Activated CD4-positive, alpha-beta T cell treated with anti-CD3 and anti-CD28 coated beads, Interleukin-2, amount 10 ng/mL, durations not matched to agents 7 days and 5 days (primary cell): ENCODE data around the gene BCL11B. TPM values are rescaled to one million over a fixed set of nuclear protein-coding genes. Genes with fewer than 3 reads are reported as not detected.
A peak's percentile ranks its signal among the peaks of the same experiment; 100 is the strongest.
"Not testable (repeated sequence)": the region's sequence is repeated elsewhere in the genome, so short reads cannot be mapped to it uniquely, and the experiment has no call there.

Experiments used
- CTCF ChIA-PET: fragments of 350-600 bp; sonication (Branson Sonifier 250); formaldehyde crosslinking; loops from one replicate; lab custom pipeline; 2021; ENCODE audit warnings: antibody characterized with exemption; lab: Charles Lee
- POLR2A ChIA-PET: fragments of 350-600 bp; sonication (Branson Sonifier 250); formaldehyde crosslinking; loops from one replicate; lab custom pipeline; 2021; ENCODE audit warnings: antibody characterized with exemption; lab: Charles Lee
- DNase-seq: peaks from one replicate; pipeline ENCODE4 v3.0.0-alpha.2; 2020
- H3K27ac Mint-ChIP-seq: one replicate; pipeline ENCODE4 v1.8.0; 2021; ENCODE audit warnings: mild to moderate bottlenecking, moderate library complexity, mixed read lengths
- H3K27me3 Mint-ChIP-seq: one replicate; pipeline ENCODE4 v1.8.0; 2021; ENCODE audit warnings: mixed read lengths
- H3K36me3 Mint-ChIP-seq: one replicate; pipeline ENCODE4 v1.8.0; 2021; ENCODE audit warnings: low read depth, mixed read lengths
- H3K4me1 Mint-ChIP-seq: one replicate; pipeline ENCODE4 v1.8.0; 2021; ENCODE audit warnings: mixed read lengths
- H3K4me3 Mint-ChIP-seq: one replicate; pipeline ENCODE4 v1.8.0; 2021; ENCODE audit warnings: mild to moderate bottlenecking, moderate library complexity, mixed read lengths
- H3K9me3 Mint-ChIP-seq: one replicate; pipeline ENCODE4 v1.8.0; 2021; ENCODE audit warnings: mixed read lengths
- total RNA-seq, 2 experiments: library from RNA; stranded (reverse); gene quantifications; one replicate each; pipeline ENCODE4 v1.2.3, GENCODE V29; 2021

Gene BCL11B
- total RNA-seq, 2 experiments from 2014 or later: 115 to 116 TPM

- peaks cover 97% of the 10 kb centered on the region for H3K4me1 Mint-ChIP-seq
- ChIA-PET CTCF (interaction anchor here (1.9 kb wide), 1 partner anchor 8 kb away, joined by 5 read pairs; no protein-coding TSS in a partner anchor), POLR2A (no interaction called here)
- peak overlapping the region; percentile 67 for H3K4me3 Mint-ChIP-seq
- peaks cover 73% of the 10 kb centered on the region for H3K36me3 Mint-ChIP-seq
- H3K27me3 Mint-ChIP-seq: no peaks in the 10 kb centered on the region
- H3K9me3 Mint-ChIP-seq: no peaks in the 10 kb centered on the region
- peak overlapping the region; percentile 95 for H3K27ac Mint-ChIP-seq
- DNase-seq: no peak
Observed at GRCh38 chr14:99194136-99194535, 77.9 kb downstream of the BCL11B start.

GRCh38 chr14:99192830-99193229 lies 79.2 kb downstream of the BCL11B start:
- Mint-ChIP-seq H3K4me3 (peak overlapping the region; percentile 67), H3K9me3 (no peaks in the 10 kb centered on the region), H3K4me1 (peaks cover 94% of the 10 kb centered on the region), H3K36me3 (peaks cover 68% of the 10 kb centered on the region), H3K27ac (peak overlapping the region; percentile 95), H3K27me3 (no peaks in the 10 kb centered on the region)
- ChIA-PET CTCF (interaction anchor here (1.3 to 1.5 kb wide), 2 partner anchors 21 to 74 kb away, joined by 3 to 4 read pairs; no protein-coding TSS in a partner anchor), POLR2A (no interaction called here)
- no peak for DNase-seq

- H3K4me3 Mint-ChIP-seq: peak overlapping the region; percentile 67
- ChIA-PET POLR2A (interaction anchor here (0.6 kb wide), 1 partner anchor 9 kb away, joined by 4 read pairs; no protein-coding TSS in a partner anchor), CTCF (interaction anchor here (0.7 to 1.5 kb wide), 4 partner anchors 11 to 1056 kb away, joined by 3 to 4 read pairs (median 3); no protein-coding TSS in a partner anchor)
- H3K36me3 Mint-ChIP-seq: peaks cover 66% of the 10 kb centered on the region
- peak overlapping the region; percentile 95 for H3K27ac Mint-ChIP-seq
- no peaks in the 10 kb centered on the region for H3K27me3 Mint-ChIP-seq
- DNase-seq: peak; percentile 47
- peaks cover 94% of the 10 kb centered on the region for H3K4me1 Mint-ChIP-seq
- no peaks in the 10 kb centered on the region for H3K9me3 Mint-ChIP-seq
Observed at GRCh38 chr14:99192028-99192621, 79.9 kb downstream of the BCL11B start.

- peak overlapping the region; percentile 95 for H3K27ac Mint-ChIP-seq
- peaks cover 94% of the 10 kb centered on the region for H3K4me1 Mint-ChIP-seq
- no peaks in the 10 kb centered on the region for H3K9me3 Mint-ChIP-seq
- H3K4me3 Mint-ChIP-seq: peak overlapping the region; percentile 67
- no peaks in the 10 kb centered on the region for H3K27me3 Mint-ChIP-seq
- POLR2A ChIA-PET: interaction anchor here (0.6 kb wide), 1 partner anchor 9 kb away, joined by 4 read pairs; no protein-coding TSS in a partner anchor
- CTCF ChIA-PET: interaction anchor here (0.7 to 1.5 kb wide), 3 partner anchors 11 to 1055 kb away, joined by 3 to 4 read pairs (median 3); no protein-coding TSS in a partner anchor
- DNase-seq: peak; percentile 55
- peaks cover 65% of the 10 kb centered on the region for H3K36me3 Mint-ChIP-seq
Observed at GRCh38 chr14:99191395-99192027, 80.5 kb downstream of the BCL11B start.

- H3K9me3 Mint-ChIP-seq: no peaks in the 10 kb centered on the region
- peak overlapping the region; percentile 67 for H3K4me3 Mint-ChIP-seq
- H3K27me3 Mint-ChIP-seq: no peaks in the 10 kb centered on the region
- peak overlapping the region; percentile 95 for H3K27ac Mint-ChIP-seq
- peaks cover 65% of the 10 kb centered on the region for H3K36me3 Mint-ChIP-seq
- ChIA-PET POLR2A (no interaction called here), CTCF (interaction anchor here (0.7 to 1.5 kb wide), 4 partner anchors 11 to 1055 kb away, joined by 3 to 4 read pairs (median 3); no protein-coding TSS in a partner anchor)
- peak; percentile 62 for DNase-seq
- peaks cover 94% of the 10 kb centered on the region for H3K4me1 Mint-ChIP-seq
Observed at GRCh38 chr14:99190696-99191394, 81.2 kb downstream of the BCL11B start.

GRCh38 chr14:99189201-99189801 lies 82.7 kb downstream of the BCL11B start:
- peaks cover 94% of the 10 kb centered on the region for H3K4me1 Mint-ChIP-seq
- no peaks in the 10 kb centered on the region for H3K9me3 Mint-ChIP-seq
- DNase-seq: peak; percentile 79
- H3K36me3 Mint-ChIP-seq: peaks cover 61% of the 10 kb centered on the region
- H3K27me3 Mint-ChIP-seq: no peaks in the 10 kb centered on the region
- peak overlapping the region; percentile 81 for H3K4me3 Mint-ChIP-seq
- ChIA-PET POLR2A (interaction anchor here (0.9 to 1.1 kb wide), 3 partner anchors 19 to 80 kb away, joined by 3 to 4 read pairs (median 3); no protein-coding TSS in a partner anchor), CTCF (interaction anchor here (0.8 to 3.3 kb wide), 16 partner anchors 9 to 83 kb away, joined by 3 to 18 read pairs (median 4); partner anchors contain the start of gene BCL11B)
- peak overlapping the region; percentile 95 for H3K27ac Mint-ChIP-seq

- no peak for DNase-seq
- no peaks in the 10 kb centered on the region for H3K9me3 Mint-ChIP-seq
- H3K27me3 Mint-ChIP-seq: no peaks in the 10 kb centered on the region
- H3K4me1 Mint-ChIP-seq: peaks cover 94% of the 10 kb centered on the region
- ChIA-PET POLR2A (interaction anchor here (0.6 to 1.1 kb wide), 4 partner anchors 20 to 80 kb away, joined by 3 to 5 read pairs (median 4); no protein-coding TSS in a partner anchor), CTCF (interaction anchor here (0.8 to 3.3 kb wide), 18 partner anchors 9 to 270 kb away, joined by 3 to 18 read pairs (median 4); partner anchors contain the start of gene BCL11B)
- peak overlapping the region; percentile 81 for H3K4me3 Mint-ChIP-seq
- peaks cover 62% of the 10 kb centered on the region for H3K36me3 Mint-ChIP-seq
- peak overlapping the region; percentile 95 for H3K27ac Mint-ChIP-seq
Observed at GRCh38 chr14:99188731-99189191, 83.2 kb downstream of the BCL11B start.

- peaks cover 63% of the 10 kb centered on the region for H3K36me3 Mint-ChIP-seq
- peak overlapping the region; percentile 96 for H3K27ac Mint-ChIP-seq
- H3K4me1 Mint-ChIP-seq: peaks cover 94% of the 10 kb centered on the region
- H3K4me3 Mint-ChIP-seq: peak overlapping the region; percentile 61
- no peaks in the 10 kb centered on the region for H3K27me3 Mint-ChIP-seq
- CTCF ChIA-PET: interaction anchor here (0.6 to 3.3 kb wide), 8 partner anchors 10 to 986 kb away, joined by 3 to 18 read pairs (median 4); partner anchors contain the start of gene BCL11B
- DNase-seq: no peak
- POLR2A ChIA-PET: interaction anchor here (0.6 to 1.4 kb wide), 2 partner anchors 24 to 84 kb away, joined by 3 to 4 read pairs; partner anchors contain the start of gene BCL11B
- H3K9me3 Mint-ChIP-seq: no peaks in the 10 kb centered on the region
Observed at GRCh38 chr14:99187858-99188257, 84.1 kb downstream of the BCL11B start.

- Mint-ChIP-seq H3K9me3 (no peaks in the 10 kb centered on the region), H3K27me3 (no peaks in the 10 kb centered on the region), H3K4me3 (peak overlapping the region; percentile 61), H3K36me3 (peaks cover 68% of the 10 kb centered on the region), H3K4me1 (peaks cover 94% of the 10 kb centered on the region), H3K27ac (peak overlapping the region; percentile 96)
- CTCF ChIA-PET: interaction anchor here (0.6 to 3.3 kb wide), 6 partner anchors 8 to 985 kb away, joined by 3 to 18 read pairs (median 4); partner anchors contain the start of gene BCL11B
- DNase-seq: no peak
- POLR2A ChIA-PET: interaction anchor here (1.4 kb wide), 1 partner anchor 85 kb away, joined by 4 read pairs; the partner anchor contains the start of gene BCL11B
Observed at GRCh38 chr14:99186956-99187690, 84.9 kb downstream of the BCL11B start.

GRCh38 chr14:99186336-99186735 lies 85.7 kb downstream of the BCL11B start:
- DNase-seq, H3K9me3 Mint-ChIP-seq, POLR2A ChIA-PET, H3K27me3 Mint-ChIP-seq: not testable (repeated sequence)
- H3K36me3 Mint-ChIP-seq: peaks cover 70% of the 10 kb centered on the region
- peaks cover 96% of the 10 kb centered on the region for H3K4me1 Mint-ChIP-seq
- H3K4me3 Mint-ChIP-seq: peak overlapping the region; percentile 61
- peak overlapping the region; percentile 96 for H3K27ac Mint-ChIP-seq
- CTCF ChIA-PET: interaction anchor here (1.7 kb wide), 1 partner anchor 8 kb away, joined by 5 read pairs; no protein-coding TSS in a partner anchor
